HCT116 (cell line): Measurements from ENCODE around the gene FOXC2. TPM values are rescaled to one million over a fixed set of nuclear protein-coding genes. Genes with fewer than 3 reads are reported as not detected.

Experiments
- ATAC-seq: fragments of 200-7000 bp; cut with Tn5 transposase; 2 replicates; pipeline ENCODE4 v1.9.1; 2020; ENCODE audit warnings: mild to moderate bottlenecking, moderate library complexity
- BruUV-seq: library from RNA; stranded (reverse); fragments of 400-500 nt; replicated peaks from 2 replicates; lab custom pipeline; 2021; lab: Mats Ljungman, UMichigan
- CTCF ChIA-PET: fragments of 300-600 bp; sonication (Branson Sonifier 250); formaldehyde crosslinking; loops from one replicate; lab custom pipeline; 2021; ENCODE audit warnings: antibody characterized with exemption; lab: Charles Lee
- POLR2A ChIA-PET: fragments of 300-600, 350-600 bp; sonication (Branson Sonifier 250); formaldehyde crosslinking; loops from one replicate; lab custom pipeline; 2021; ENCODE audit warnings: antibody characterized with exemption; lab: Charles Lee
- RAD21 ChIA-PET, 2 experiments: fragments of 300-600 bp; sonication (Branson Sonifier 250); formaldehyde crosslinking; loops; one replicate each; lab custom pipeline; 2023; ENCODE audit warnings: low total read pairs in 2 of 2; ENCODE audit not compliant: uncharacterized antibody in 2 of 2, unreplicated experiment in 2 of 2, low non-redundant PET in 1 of 2; lab: Charles Lee
- DNase-seq: peaks from one replicate; pipeline ENCODE4 v3.0.0-alpha.2; 2010; ENCODE audit warnings: low read depth, low spot score
- H2AFZ ChIP-seq: fragments of 200-600 bp; shearing (Covaris generic), sonication (generic); 2 replicates; pipeline ENCODE4 v1.6.1; 2017; ENCODE audit warnings: low read depth, mixed run types, mixed read lengths, antibody characterized with exemption, low read length; ENCODE audit not compliant: poor library complexity, severe bottlenecking
- H3K27ac ChIP-seq: 2 replicates; pipeline ENCODE4 v1.5.1; 2012; ENCODE audit warnings: low read depth, low read length
- H3K27me3 ChIP-seq: fragments of 200-600 bp; sonication (generic); 2 replicates; pipeline ENCODE4 v1.6.1; 2016; ENCODE audit warnings: mixed run types, low read length, mixed read lengths; ENCODE audit not compliant: insufficient read depth
- H3K36me3 ChIP-seq, 2 experiments: fragments of 200-500 bp in 1 of 2; fragments of 200-600 bp in 1 of 2; sonication (Bioruptor generic) in 1 of 2; sonication (generic) in 1 of 2; 2 replicates each; pipeline versions ENCODE4 v1.5.1 to v1.6.1; 2014 to 2016; ENCODE audit warnings: low read length in 2 of 2, inconsistent platforms in 1 of 2, mixed read lengths in 1 of 2, mixed run types in 1 of 2; ENCODE audit not compliant: insufficient read depth in 2 of 2, control insufficient read depth in 1 of 2
- H3K4me1 ChIP-seq, 2 experiments: fragments of 200-600 bp in 1 of 2; sonication (generic) in 1 of 2; 2 replicates each; pipeline versions ENCODE4 v1.5.1 to v1.6.1; 2012 to 2017; ENCODE audit warnings: low read length in 2 of 2, inconsistent platforms in 1 of 2, mild to moderate bottlenecking in 1 of 2, mixed read lengths in 1 of 2, mixed run types in 1 of 2, moderate library complexity in 1 of 2; ENCODE audit not compliant: insufficient read depth in 2 of 2, control insufficient read depth in 1 of 2
- H3K4me2 ChIP-seq: fragments of 200-600 bp; sonication (generic); 2 replicates; pipeline ENCODE4 v1.6.1; 2017; ENCODE audit warnings: mixed run types, low read length, mixed read lengths
- H3K4me3 ChIP-seq, 2 experiments: fragments of 200-600 bp in 1 of 2; sonication (generic) in 1 of 2; replicated peaks in 1 of 2; 2 replicates each; pipeline ENCODE4 v1.5.1; 2011 to 2016; ENCODE audit warnings: low read length in 2 of 2, control low read depth in 1 of 2, low read depth in 1 of 2, mild to moderate bottlenecking in 1 of 2, mixed read lengths in 1 of 2, mixed run types in 1 of 2
- H3K79me2 ChIP-seq: fragments of 200-600 bp; sonication (generic); 2 replicates; pipeline ENCODE4 v1.6.1; 2017; ENCODE audit warnings: mild to moderate bottlenecking, mixed run types, low read length, moderate library complexity, mixed read lengths; ENCODE audit not compliant: insufficient read depth
- H3K9ac ChIP-seq: fragments of 200-600 bp; sonication (generic); 2 replicates; pipeline ENCODE4 v1.6.1; 2016; ENCODE audit warnings: low read length, mixed read lengths
- H3K9me2 ChIP-seq: fragments of 200-600 bp; sonication (generic), shearing (Covaris generic); 2 replicates; pipeline ENCODE4 v1.6.1; 2017; ENCODE audit warnings: mixed run types, mild to moderate bottlenecking, moderate library complexity; ENCODE audit not compliant: insufficient read depth
- H3K9me3 ChIP-seq, 2 experiments: fragments of 200-500 bp in 1 of 2; fragments of 200-600 bp in 1 of 2; sonication (Bioruptor generic) in 1 of 2; sonication (generic) in 1 of 2; 2 replicates each; pipeline ENCODE4 v1.6.1; 2014 to 2017; ENCODE audit warnings: low read length in 2 of 2, mixed read lengths in 2 of 2, inconsistent platforms in 1 of 2, low read depth in 1 of 2, mild to moderate bottlenecking in 1 of 2, mixed run types in 1 of 2, moderate library complexity in 1 of 2; ENCODE audit not compliant: control insufficient read depth in 1 of 2, insufficient read depth in 1 of 2
- H4K20me1 ChIP-seq: fragments of 200-600 bp; sonication (generic), shearing (Covaris generic); 2 replicates; pipeline ENCODE4 v1.6.1; 2017; ENCODE audit warnings: mixed run types, mild to moderate bottlenecking, moderate library complexity; ENCODE audit not compliant: insufficient read depth
- ATF3 ChIP-seq: IDR thresholded peaks from 2 replicates; pipeline ENCODE4 v1.6.1; 2012
- CBX3 ChIP-seq: IDR thresholded peaks from 2 replicates; pipeline ENCODE4 v1.6.1; 2012; ENCODE audit warnings: low read depth
- CEBPB ChIP-seq: IDR thresholded peaks from 2 replicates; pipeline ENCODE4 v1.6.1; 2012; ENCODE audit warnings: low read depth
- CTCF ChIP-seq, 3 experiments: fragments of 200-600 bp in 1 of 3; sonication (generic) in 1 of 3; IDR thresholded peaks in 2 of 3; conservative IDR thresholded peaks in 1 of 3; 2 replicates each; pipeline ENCODE4 v1.5.1; 2012 to 2017; ENCODE audit warnings: low read depth in 2 of 3, low read length in 2 of 3, antibody characterized with exemption in 1 of 3, borderline replicate concordance in 1 of 3, control low read depth in 1 of 3, mild to moderate bottlenecking in 1 of 3, mixed read lengths in 1 of 3, mixed run types in 1 of 3, moderate library complexity in 1 of 3; ENCODE audit not compliant: insufficient read depth in 1 of 3
- EGR1 ChIP-seq: IDR thresholded peaks from 2 replicates; pipeline ENCODE4 v1.6.1; 2012; ENCODE audit warnings: low read depth
- ELF1 ChIP-seq: IDR thresholded peaks from 2 replicates; pipeline ENCODE4 v1.6.1; 2012; ENCODE audit warnings: low read depth, borderline replicate concordance
- EZH2 ChIP-seq: fragments of 200-600 bp; sonication (generic); IDR thresholded peaks from 2 replicates; pipeline ENCODE4 v1.6.1; 2017; ENCODE audit warnings: antibody characterized with exemption, mixed run types
- JUND ChIP-seq: IDR thresholded peaks from 2 replicates; pipeline ENCODE4 v1.6.1; 2012
- MAX ChIP-seq: IDR thresholded peaks from 2 replicates; pipeline ENCODE4 v1.6.1; 2012
- POLR2A ChIP-seq: IDR thresholded peaks from 2 replicates; pipeline ENCODE4 v1.7.0; 2011; ENCODE audit warnings: borderline replicate concordance; ENCODE audit not compliant: insufficient read depth, insufficient read length; ENCODE audit errors: extremely low read depth
- POLR2AphosphoS5 ChIP-seq: IDR thresholded peaks from 2 replicates; pipeline ENCODE4 v1.6.1; 2011; ENCODE audit warnings: mild to moderate bottlenecking, low read depth, low read length, moderate library complexity
- RAD21 ChIP-seq: IDR thresholded peaks from 2 replicates; pipeline ENCODE4 v1.6.1; 2012; ENCODE audit warnings: low read depth, mild to moderate bottlenecking
- REST ChIP-seq: IDR thresholded peaks from 2 replicates; pipeline ENCODE4 v1.6.1; 2012; ENCODE audit warnings: low read depth
- SP1 ChIP-seq: IDR thresholded peaks from 2 replicates; pipeline ENCODE4 v1.6.1; 2012; ENCODE audit warnings: low read depth
- SRF ChIP-seq: IDR thresholded peaks from 2 replicates; pipeline ENCODE4 v1.6.1; 2012; ENCODE audit warnings: low read depth
- TCF7L2 ChIP-seq: IDR thresholded peaks from 2 replicates; pipeline ENCODE4 v1.7.0; 2011; ENCODE audit warnings: borderline replicate concordance, inconsistent platforms; ENCODE audit not compliant: insufficient read depth, insufficient read length; ENCODE audit errors: extremely low read depth
- ZFX ChIP-seq: fragments of 450-650 bp; IDR thresholded peaks from 2 replicates; pipeline ENCODE4 v1.6.1; 2017
- ZNF274 ChIP-seq: fragments of 200-500 bp; sonication (Bioruptor generic); IDR thresholded peaks from 2 replicates; pipeline ENCODE4 v1.6.1; 2014; ENCODE audit warnings: mild to moderate bottlenecking, low read depth, low read length, inconsistent platforms
- intact Hi-C: fragments of 100-400 bp; cut with micrococcal nuclease; formaldehyde crosslinking; loops from 2 replicates; pipeline ENCODE4 v1.10.0; 2022
- total RNA-seq: library from RNA; stranded (reverse); gene quantifications from one replicate; pipeline ENCODE4 v1.2.1, GENCODE V29; 2021; ENCODE audit not compliant: unreplicated experiment

FOXC2 gene
- total RNA-seq, 1 experiment from 2014 or later: 0.22 TPM

GRCh38 chr16:86525696-86526095, 40.9 kb upstream of the FOXC2 start:
- Histone ChIP-seq H4K20me1 (no peaks in the 10 kb centered on the region), H3K36me3 (no peaks in the 10 kb centered on the region), H3K4me2 (no peak overlapping the region), H3K9me2 (no peaks in the 10 kb centered on the region), H3K4me1 (peaks cover 0 to 10% of the 10 kb centered on the region in 2 experiments; a peak in 1 of 4 replicates), H3K4me3 (no peak overlapping the region), H3K27me3 (no peaks in the 10 kb centered on the region), H3K27ac (no peak overlapping the region), H3K9ac (no peak overlapping the region), H3K9me3 (no peaks in the 10 kb centered on the region), H2AFZ (no peak overlapping the region), H3K79me2 (no peaks in the 10 kb centered on the region)
- no TSS peak for BruUV-seq
- RAD21 ChIA-PET: interaction anchor here in 1 of 2 experiments (0.6 kb wide), 1 partner anchor 453 kb away, joined by 5 read pairs; no protein-coding TSS in a partner anchor
- DNase-seq (no peak), ATAC-seq (no peak)
- CTCF ChIA-PET: interaction anchor here (0.7 to 1.1 kb wide), 2 partner anchors 8 to 552 kb away, joined by 3 read pairs; no protein-coding TSS in a partner anchor
- intact Hi-C loops: no loop called here
- TF ChIP-seq EZH2 (no peak), POLR2A (no peak), MAX (no peak), TCF7L2 (no peak), CTCF (IDR thresholded peaks at IDR 0.05 in 2 of 3, conservative IDR thresholded peaks at IDR 0.05 in 1 of 3; ENCODE audit: borderline replicate concordance in 1 of 3, insufficient read depth in 1 of 3, low read depth in 2 of 3, low read length in 2 of 3) (no peak), SRF (no peak), ATF3 (no peak), ZFX (no peak), CBX3 (no peak), EGR1 (no peak), ZNF274 (no peak), POLR2AphosphoS5 (no peak), SP1 (no peak), RAD21 (no peak), CEBPB (no peak), JUND (no peak), REST (no peak), ELF1 (no peak)
- POLR2A ChIA-PET: no interaction called here
